Urothelium cell line (cell line): ENCODE measurements around the gene CHST11.

Experiments used
- DNase-seq: peaks from one replicate; pipeline ENCODE4 v3.0.0; 2011; ENCODE audit warnings: low spot score, mixed read lengths
- FAIRE-seq: peaks from 2 replicates; lab custom pipeline; 2011; peaks lifted over from hg19 to GRCh38; lab: Jason Lieb, UNC

CHST11 gene

GRCh38 chr12:104456417-104456949 lies at the start of gene CHST11:
TSS of gene CHST11 (plus strand) at chr12:104456948.
- no peak for FAIRE-seq
- DNase-seq = peak; percentile 88

- FAIRE-seq = no peak
- DNase-seq = no peak
Measured at GRCh38 chr12:104407438-104407837, 49.3 kb upstream of the CHST11 start.

DNA sequence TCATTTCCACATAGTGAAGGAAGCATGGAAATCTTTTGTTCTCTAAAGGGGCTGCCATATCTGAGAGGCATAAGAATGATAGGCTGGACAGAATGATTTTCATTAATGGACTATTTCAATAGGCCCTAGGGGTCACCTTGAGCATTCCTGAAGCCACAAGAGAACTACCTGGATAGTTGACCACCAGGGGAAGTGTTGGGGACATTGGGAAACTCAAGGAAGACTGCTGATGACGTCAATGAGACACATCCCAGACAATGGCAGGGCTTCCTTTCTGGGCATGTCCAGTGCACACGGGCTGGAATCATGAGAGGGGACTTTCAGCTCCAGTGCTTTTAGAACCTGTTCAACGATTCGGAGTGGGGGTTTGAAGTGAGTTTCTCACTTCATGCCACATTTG lies 48.8 kb upstream of the CHST11 start:
- DNase-seq = no peak
- FAIRE-seq = no peak

DNA sequence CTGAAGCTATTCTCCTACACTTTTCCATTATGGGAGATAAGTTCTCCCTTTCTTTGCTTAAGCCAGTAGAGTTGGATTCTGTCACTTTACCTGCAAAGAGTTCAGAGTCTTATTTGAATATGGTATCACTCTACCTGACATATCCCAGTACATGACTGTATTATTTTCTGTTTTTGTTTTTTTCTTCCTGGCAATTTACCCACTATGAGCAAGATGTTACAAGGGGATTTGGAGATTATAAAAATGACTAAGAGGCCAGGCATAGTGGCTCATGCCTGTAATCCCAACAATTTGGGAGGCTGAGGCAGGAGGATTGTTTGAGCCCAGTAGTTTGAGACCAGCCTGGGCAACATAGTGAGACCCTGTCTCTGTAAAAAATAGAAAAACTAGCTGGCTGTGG lies 46.4 kb upstream of the CHST11 start:
- FAIRE-seq (no peak), DNase-seq (no peak)

- FAIRE-seq = no peak
Measured at GRCh38 chr12:104410786-104411185, 46.0 kb upstream of the CHST11 start.

DNA sequence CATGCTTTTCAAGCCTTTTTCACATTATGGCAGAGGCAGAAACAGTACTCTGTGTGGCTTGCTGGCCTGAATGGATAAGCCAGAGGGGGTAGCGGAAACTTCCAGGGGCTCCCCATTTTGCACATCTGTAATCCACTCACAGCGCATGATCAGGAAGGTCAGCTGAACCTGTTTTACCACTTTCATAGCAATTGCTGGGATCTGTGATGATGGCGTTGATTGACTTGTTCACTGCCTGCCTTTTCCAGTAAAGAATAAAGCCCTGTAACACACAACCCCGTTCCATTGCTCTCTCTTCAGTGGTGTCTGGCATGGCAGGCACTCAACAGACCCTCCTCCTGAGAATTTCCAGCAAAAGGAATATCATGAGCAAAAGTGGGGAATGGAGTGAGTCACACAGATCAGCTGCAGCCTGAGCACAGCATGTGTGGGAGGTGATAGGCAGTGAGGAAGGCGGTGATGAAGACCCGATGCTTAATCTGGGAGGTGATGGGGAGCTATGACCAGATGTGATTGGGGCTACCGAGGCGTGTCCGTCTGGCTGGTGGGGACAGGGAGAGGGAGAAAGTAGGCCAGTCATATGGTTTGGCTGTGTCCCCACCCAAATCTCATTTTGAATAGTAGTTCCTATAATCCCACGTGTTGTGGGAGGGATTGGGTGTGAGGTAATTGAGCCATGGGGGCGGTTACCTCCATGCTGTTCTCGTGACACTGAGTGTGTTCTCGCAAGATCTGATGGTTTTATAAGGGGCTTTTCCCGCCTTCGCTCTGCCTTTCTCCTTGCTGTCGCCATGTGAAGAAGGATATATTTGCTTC lies 44.7 kb upstream of the CHST11 start:
- DNase-seq = no peak
- no peak for FAIRE-seq

More at GRCh38 chr12:104410786-104411185, 46.0 kb upstream of the CHST11 start:
- no peak for DNase-seq

DNA sequence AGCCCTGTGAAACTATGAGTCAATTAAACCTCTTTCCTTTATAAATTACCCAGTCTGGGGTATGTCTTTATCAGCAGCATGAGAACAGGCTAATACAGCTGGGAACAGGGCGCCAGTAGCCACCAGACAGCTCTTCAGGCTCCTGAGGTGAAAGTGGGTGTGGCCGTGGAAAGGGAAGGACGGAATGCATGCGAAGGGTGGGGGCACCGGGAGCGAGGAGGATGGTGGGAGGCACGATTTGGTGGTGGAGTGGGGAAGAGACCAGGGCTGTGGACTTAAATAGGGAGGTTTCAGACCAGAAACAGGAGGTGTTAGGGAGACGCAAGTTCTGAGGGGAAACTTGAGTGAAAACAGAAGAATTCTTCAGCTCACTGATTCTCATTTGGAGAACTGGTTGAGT lies 44.1 kb upstream of the CHST11 start:
- DNase-seq (no peak), FAIRE-seq (no peak)

GRCh38 chr12:104413330-104413729 lies 43.4 kb upstream of the CHST11 start:
- DNase-seq (no peak), FAIRE-seq (no peak)

DNA sequence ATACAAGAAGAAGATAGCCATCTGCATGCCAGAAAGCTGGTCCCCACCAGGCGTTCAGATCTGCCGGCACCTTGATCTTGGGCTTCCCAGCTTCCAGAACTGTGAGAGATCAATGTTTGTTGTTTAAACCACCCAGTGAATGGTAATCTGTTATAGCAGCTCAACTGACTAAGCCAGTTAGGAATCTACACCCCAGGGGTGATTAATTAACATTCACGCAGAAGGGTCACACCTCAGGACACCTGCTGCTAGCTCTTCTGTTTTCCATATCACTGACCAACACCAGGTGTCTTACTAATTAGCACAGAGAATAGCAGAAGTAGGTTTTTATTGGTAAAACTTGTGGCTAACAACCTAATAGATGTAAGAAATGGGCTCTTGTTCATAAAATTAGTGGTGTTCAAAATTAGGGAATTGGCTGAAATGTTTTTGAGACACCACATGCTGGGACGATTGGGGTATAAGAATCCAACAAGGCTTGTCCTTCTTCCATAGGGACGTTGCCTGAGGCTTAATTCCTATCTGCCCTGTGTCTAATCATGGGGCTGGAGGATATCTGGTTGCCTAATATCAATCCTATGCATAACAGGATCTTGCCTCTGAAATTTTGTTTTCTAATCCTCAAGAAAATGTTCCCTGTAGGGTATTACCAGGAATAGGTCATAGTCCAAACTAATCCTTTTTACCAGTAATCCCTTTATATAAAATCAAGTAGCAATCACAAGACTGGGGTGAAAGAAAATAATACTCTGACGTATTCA lies 42.0 kb upstream of the CHST11 start:
- DNase-seq (no peak), FAIRE-seq (no peak)

DNA sequence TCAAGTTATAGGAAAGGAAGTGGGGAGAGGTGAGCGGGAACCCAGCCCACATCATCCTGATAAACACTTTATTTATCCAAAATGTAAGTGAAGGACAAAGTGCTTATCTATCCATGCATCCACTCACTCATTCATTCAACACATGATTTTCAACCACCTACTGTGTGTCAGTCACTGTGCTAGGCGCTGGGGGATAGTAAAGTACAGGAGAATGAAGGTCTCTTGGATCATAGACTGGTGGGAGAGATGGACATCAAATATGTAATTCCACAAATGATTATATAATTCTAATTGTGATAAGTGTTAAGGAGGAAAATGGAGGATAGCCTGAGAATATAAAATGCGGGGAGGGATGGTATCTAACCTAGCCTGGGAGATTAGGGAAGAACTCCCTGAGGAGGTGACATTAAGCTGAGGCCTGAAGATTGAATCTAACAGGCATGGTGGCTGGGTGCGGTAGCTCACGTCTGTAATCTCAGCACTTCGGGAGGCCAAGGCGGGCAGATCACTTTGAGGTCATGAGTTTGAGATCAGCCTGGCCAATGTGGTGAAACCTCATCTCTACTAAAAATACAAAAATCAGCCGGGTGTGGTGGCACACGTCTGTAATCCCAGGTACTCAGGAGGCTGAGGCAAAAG lies 41.3 kb upstream of the CHST11 start:
- FAIRE-seq = no peak

GRCh38 chr12:104416136-104416535 lies 40.6 kb upstream of the CHST11 start:
- no peak for FAIRE-seq
- DNase-seq = no peak

More for the DNA sequence above, 41.3 kb upstream of the CHST11 start:
- DNase-seq = no peak

DNA sequence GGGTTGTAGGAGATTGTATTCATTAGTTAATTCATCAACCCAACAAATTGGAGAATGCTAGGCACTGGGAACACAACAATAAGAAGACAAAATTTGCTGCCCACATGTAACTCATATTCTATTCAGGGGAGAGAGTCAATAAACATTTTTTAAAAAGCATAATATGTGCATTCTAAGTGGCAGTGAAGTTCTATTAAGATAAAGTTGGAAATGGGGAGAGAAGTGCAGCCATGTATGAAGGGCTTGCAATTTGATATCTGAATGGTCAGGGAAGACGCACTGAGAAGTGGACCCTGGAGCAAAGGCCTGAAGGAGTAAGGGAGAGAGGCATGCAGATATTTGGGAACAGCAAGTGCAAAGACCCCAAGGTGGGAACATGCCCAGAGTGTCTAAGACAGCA lies 40.2 kb upstream of the CHST11 start:
- DNase-seq = no peak
- no peak for FAIRE-seq

DNA sequence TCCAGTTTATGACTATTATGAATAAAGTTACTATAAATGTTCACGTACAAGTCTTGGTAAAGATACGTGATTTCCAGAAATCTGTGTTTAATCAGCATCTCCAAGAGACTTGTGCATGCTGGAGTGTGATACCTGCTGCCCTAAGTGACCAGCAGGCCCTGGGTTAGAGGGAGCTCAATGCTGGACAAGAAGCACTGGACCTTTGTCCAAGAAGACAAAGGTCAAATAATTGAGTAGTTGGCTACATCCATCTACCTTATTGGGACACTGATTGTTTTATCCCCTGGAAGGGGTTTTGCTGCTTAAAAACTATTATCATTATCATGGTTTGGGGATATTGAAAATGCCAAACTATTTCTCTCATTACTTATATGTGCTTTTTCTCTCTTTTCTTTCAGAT lies 37.0 kb upstream of the CHST11 start:
- FAIRE-seq (no peak), DNase-seq (no peak)

DNA sequence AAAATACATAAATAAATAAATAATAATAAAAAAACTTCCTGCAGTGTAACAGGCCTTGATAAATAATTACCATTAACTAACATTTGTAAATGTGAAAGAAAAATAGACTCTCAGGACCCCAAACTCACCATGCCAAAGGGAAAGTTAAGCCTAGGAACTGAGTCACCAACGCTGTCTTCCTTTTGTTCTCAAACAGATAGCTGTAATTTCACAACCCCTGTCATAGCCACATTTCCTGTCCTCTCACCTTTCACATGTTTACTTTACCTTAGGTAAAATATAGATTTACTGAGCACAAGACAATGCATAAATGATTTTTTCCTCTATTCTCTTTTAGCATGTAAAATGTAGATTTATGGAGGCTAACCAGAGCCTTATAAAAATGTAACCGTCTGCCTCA lies 35.9 kb upstream of the CHST11 start:
- FAIRE-seq (no peak), DNase-seq (no peak)

DNA sequence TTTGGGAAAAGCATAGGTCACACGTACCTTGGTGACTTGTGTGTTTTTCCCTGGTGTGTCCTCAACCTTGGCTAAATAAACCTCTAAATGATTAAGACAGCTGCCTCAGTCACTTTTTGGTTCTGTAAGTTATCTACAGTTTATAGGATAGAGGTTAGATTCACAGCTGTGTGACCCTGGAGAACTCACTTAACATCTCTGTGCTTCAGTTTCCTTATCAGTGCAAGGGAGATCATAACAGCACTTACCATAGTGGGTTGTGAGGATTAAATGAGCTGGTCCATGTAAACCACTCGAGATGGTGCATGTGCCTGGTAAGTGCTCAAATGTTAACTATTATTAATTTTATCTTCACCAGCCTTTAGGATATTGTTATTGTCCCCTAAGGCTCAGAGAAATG lies 35.4 kb upstream of the CHST11 start:
- no peak for DNase-seq
- FAIRE-seq = no peak

- DNase-seq (no peak), FAIRE-seq (no peak)
Measured at GRCh38 chr12:104422441-104422840, 34.3 kb upstream of the CHST11 start.

GRCh38 chr12:104423273-104423672 lies 33.5 kb upstream of the CHST11 start:
- DNase-seq = peak; percentile 26
- no peak for FAIRE-seq

DNA sequence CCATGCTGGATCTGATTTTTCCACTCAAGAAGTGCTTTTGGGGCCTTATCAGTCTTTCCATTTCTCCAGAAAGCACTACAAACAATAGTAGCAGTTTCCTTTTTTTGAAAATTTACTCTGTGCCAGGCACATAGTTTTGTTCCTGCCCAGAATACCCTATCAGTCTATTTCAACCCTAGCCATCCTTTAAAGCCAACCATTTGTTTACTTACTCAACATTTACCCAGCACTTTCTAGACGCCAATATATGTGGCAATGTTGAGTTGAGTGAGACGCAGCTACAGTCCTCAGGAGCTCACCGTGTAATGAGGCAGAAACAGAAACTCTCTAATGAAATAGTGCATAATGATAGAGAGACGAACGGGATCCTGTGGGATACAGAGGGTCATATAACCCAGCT lies 32.9 kb upstream of the CHST11 start:
- DNase-seq (no peak), FAIRE-seq (no peak)

GRCh38 chr12:104424955-104425354 lies 31.8 kb upstream of the CHST11 start:
- FAIRE-seq = no peak
- no peak for DNase-seq

- DNase-seq = no peak
- FAIRE-seq = no peak
Measured at GRCh38 chr12:104425614-104426013, 31.1 kb upstream of the CHST11 start.

DNA sequence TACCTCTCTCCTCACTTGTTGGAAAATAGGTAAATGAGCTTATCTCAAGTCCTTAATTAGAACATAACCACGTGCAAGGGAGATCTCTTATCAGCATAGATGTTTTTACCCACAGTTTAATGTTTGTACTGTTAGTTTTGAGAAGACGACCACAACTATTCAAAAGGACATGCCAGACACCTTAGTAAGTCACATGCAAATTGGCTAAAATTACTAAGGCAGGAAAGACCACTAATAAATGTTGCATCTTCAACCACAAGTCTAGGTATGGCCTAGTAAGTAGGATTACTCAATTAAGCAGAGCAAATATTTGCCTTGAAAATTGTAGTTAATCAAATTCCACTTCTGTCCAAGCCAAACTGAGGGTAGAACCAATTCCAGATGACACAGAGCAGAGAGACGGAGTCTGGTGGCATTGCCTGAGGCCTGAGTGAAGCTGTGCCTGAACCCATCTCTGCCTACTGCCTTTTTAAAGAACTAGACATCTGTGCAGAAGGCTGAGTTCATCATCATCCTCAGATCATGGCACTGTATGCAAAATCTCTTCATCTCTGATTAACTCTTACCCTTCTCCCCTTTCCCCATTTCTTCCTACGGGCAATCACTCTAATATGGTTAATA lies 29.7 kb upstream of the CHST11 start:
- DNase-seq (no peak), FAIRE-seq (no peak)
